ENCODE measurements around the gene PSMC3. TPM values are rescaled to one million over a fixed set of nuclear protein-coding genes. Genes with fewer than 3 reads are reported as not detected.

PSMC3 gene
- total RNA-seq, 2 experiments from 2014 or later, result 143 to 148 TPM

GRCh38 chr11:47409440-47410369, 16.5 kb downstream of the PSMC3 start:
- POLR2A ChIA-PET, result interaction anchor here (1.3 to 2.4 kb wide), 4 partner anchors 16 to 161 kb away, joined by 4 to 9 read pairs (median 6); partner anchors contain the start of genes ACP2 and PSMC3
- H3K27ac Mint-ChIP-seq, result peak overlapping the region; percentile 83

DNA sequence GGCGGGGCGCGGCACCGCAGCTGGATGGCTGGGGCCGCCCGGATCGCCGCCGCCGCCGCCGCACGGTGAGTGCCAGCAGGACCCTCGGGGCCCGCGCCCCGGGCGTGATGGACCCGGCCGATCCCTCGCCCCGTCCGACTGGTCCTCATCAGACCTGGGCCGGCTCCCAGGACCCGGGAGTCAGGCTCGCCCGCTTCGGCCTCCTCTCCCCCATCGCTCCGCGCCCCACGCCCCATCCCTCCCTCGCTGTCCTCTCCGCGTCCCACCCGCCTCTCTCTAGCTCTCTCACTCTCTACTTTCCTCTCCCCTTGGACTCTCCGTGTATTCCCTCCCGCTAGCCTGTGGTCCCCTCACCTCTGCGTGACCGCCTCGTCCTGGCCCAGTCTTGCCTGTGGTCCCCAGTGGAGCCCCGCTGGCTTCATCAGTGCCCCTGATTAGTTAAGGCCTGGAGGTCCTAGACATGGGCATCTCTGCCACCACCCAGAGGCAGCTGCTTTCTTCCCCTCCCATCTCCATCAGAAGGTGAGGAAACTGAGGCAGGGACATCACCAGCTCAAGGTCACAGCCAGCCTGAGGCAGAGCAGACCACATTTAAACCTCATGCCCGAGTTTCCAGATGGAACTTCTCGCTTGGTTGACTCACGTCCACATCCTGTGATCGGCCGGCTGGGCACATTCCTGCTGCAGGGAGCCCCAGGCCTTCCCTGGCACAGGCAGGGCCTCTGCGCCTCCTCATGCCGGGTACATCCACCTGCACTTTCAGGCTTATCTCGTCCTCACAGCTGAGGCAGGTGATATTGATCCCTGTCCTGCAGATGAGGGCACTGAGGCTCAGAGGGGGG, 17.4 kb downstream of the PSMC3 start:
- CTCF ChIA-PET, result interaction anchor here (0.9 to 7.0 kb wide), 8 partner anchors 15 to 445 kb away, joined by 3 to 121 read pairs (median 3); partner anchors contain the start of genes PSMC3 and PTPMT1
- Mint-ChIP-seq H3K9me3 (no peaks in the 10 kb centered on the region), H3K4me3 (peak overlapping the region; percentile 82), H3K4me1 (ENCODE audit: low read depth) (peaks cover 17% of the 10 kb centered on the region), H3K36me3 (no peaks in the 10 kb centered on the region), H3K27me3 (no peaks in the 10 kb centered on the region), H3K27ac (peak overlapping the region; percentile 83)
- DNase-seq, result peak; percentile 32
- intact Hi-C loops (cut with micrococcal nuclease), result loop anchor here (1.0 to 2.0 kb wide), 5 partner anchors 15 to 232 kb away; partner anchors contain the start of genes ARFGAP2 and PSMC3
- POLR2A ChIA-PET, result interaction anchor here (1.3 to 2.4 kb wide), 4 partner anchors 17 to 194 kb away, joined by 3 to 9 read pairs (median 6); partner anchors contain the start of genes ACP2, DDB2 and PSMC3

More at GRCh38 chr11:47409440-47410369, 16.5 kb downstream of the PSMC3 start:
- H3K4me1 Mint-ChIP-seq (ENCODE audit: low read depth), result peaks cover 17% of the 10 kb centered on the region
- intact Hi-C loops (cut with micrococcal nuclease), result loop anchor here (2.0 kb wide), 1 partner anchor 233 kb away; the partner anchor contains the start of gene ARFGAP2
- no peaks in the 10 kb centered on the region for H3K36me3 Mint-ChIP-seq
- CTCF ChIA-PET, result interaction anchor here (0.8 to 7.0 kb wide), 10 partner anchors 9 to 444 kb away, joined by 3 to 121 read pairs (median 3); partner anchors contain the start of genes CELF1, PSMC3 and PTPMT1
- H3K9me3 Mint-ChIP-seq, result no peaks in the 10 kb centered on the region
- no peak for DNase-seq
- H3K4me3 Mint-ChIP-seq, result peak overlapping the region; percentile 82
- no peaks in the 10 kb centered on the region for H3K27me3 Mint-ChIP-seq

- ChIA-PET POLR2A (interaction anchor here (0.5 to 2.4 kb wide), 4 partner anchors 18 to 193 kb away, joined by 3 to 9 read pairs (median 6); partner anchors contain the start of genes ACP2, DDB2 and PSMC3), CTCF (interaction anchor here (1.0 to 7.0 kb wide), 7 partner anchors 10 to 445 kb away, joined by 3 to 121 read pairs (median 3); partner anchors contain the start of gene PTPMT1)
- intact Hi-C loops (cut with micrococcal nuclease), result loop anchor here (1.0 to 2.0 kb wide), 5 partner anchors 14 to 231 kb away; partner anchors contain the start of genes ARFGAP2 and PSMC3
- Mint-ChIP-seq H3K9me3 (no peaks in the 10 kb centered on the region), H3K27ac (peak within 1 kb of the TSS; percentile 95), H3K27me3 (no peaks in the 10 kb centered on the region), H3K36me3 (no peaks in the 10 kb centered on the region), H3K4me1 (ENCODE audit: low read depth) (peaks cover 17% of the 10 kb centered on the region), H3K4me3 (peak within 1 kb of the TSS; percentile 86)
- peak; percentile 95 for DNase-seq
These were observed 18.3 kb downstream of the PSMC3 start, which contains the start of gene SLC39A13 for GRCh38 chr11:47407746-47408590. TSS of gene SLC39A13 (plus strand) at chr11:47408590. CDS start at chr11:47410095, 1,505 bp downstream.

DNA sequence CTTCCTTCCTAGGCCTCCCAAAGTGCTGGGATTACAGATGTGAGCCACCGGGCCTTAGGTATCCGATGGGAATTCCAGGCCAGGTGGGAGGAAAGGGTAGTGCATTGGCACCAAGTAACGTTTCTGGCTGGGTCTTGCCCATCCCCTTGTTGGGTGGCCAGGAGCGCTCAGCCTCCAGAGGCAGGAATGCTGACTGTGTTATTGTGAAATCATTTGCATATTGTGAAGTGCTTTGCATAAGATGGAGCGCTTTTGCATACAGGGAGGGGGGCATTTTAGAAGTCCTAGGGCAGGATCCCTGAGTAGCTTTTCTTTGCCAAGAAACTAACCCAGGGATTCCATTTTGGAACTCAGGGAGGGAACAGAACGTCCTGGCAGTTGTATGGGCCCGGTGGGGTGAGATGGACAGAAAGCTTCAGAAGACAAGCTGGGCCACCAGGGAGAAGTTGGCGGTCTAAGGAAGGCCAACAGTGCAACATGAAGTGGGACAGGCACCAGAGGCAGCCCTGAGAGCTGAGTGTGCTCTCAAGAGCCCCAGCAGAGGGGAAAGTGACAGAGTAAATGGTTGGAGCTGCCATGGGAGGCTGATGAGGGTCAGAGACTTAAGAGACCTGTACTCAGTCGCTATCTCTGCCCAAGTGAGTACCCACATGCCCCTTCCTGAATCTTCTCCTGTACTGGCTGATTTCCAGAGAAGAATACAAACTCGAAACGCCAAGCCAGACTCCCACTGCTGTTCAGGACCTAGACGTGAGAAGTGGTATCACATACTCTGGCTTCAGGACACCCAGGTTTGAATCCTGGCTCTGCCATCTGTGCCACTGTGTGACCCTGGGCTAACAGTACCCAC, 19.1 kb downstream of the PSMC3 start:
- CTCF ChIA-PET, result interaction anchor here (1.1 to 7.0 kb wide), 3 partner anchors 10 to 255 kb away, joined by 3 to 121 read pairs (median 3); no protein-coding TSS in a partner anchor
- Mint-ChIP-seq H3K4me3 (peak overlapping the region; percentile 86), H3K27me3 (no peaks in the 10 kb centered on the region), H3K27ac (peak overlapping the region; percentile 95), H3K36me3 (no peaks in the 10 kb centered on the region), H3K4me1 (ENCODE audit: low read depth) (peaks cover 17% of the 10 kb centered on the region), H3K9me3 (no peaks in the 10 kb centered on the region)
- POLR2A ChIA-PET, result interaction anchor here (0.5 kb wide), 1 partner anchor 88 kb away, joined by 4 read pairs; no protein-coding TSS in a partner anchor
- no peak for DNase-seq
- intact Hi-C loops (cut with micrococcal nuclease), result no loop called here

GRCh38 chr11:47403571-47403970, 22.7 kb downstream of the PSMC3 start:
- H3K4me3 Mint-ChIP-seq, result no peak overlapping the region
- ChIA-PET CTCF (interaction anchor here (1.5 to 6.6 kb wide), 2 partner anchors 9 to 30 kb away, joined by 8 to 43 read pairs; no protein-coding TSS in a partner anchor), POLR2A (no interaction called here)
- no peaks in the 10 kb centered on the region for H3K27me3 Mint-ChIP-seq
- H3K36me3 Mint-ChIP-seq, result no peaks in the 10 kb centered on the region
- no peak overlapping the region for H3K27ac Mint-ChIP-seq
- no peaks in the 10 kb centered on the region for H3K9me3 Mint-ChIP-seq
- intact Hi-C loops (cut with micrococcal nuclease), result no loop called here
- peaks cover 19% of the 10 kb centered on the region for H3K4me1 Mint-ChIP-seq (ENCODE audit: low read depth)
- DNase-seq, result no peak

DNA sequence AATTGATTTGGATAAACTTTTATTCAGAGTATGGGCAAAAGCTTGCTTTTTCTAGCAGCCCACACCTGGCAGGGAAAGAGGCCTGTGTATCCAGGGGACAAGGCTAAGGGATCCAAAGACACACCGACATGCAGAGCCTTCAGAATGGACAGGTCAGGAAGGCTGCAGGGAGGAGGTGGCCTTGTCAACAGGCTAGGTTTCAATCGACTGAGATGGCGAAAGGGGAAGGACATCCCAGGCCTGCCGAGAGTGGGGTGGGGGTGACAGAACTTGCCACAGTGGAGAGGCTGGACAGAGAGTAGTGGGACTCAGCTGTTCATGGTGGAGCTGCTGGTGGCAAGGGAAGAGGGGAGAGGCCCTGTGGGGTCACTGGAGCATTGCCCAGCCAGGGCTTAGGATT, 23.1 kb downstream of the PSMC3 start:
- no peak for DNase-seq
- ChIA-PET CTCF (interaction anchor here (1.5 to 6.6 kb wide), 2 partner anchors 9 to 30 kb away, joined by 8 to 43 read pairs; no protein-coding TSS in a partner anchor), POLR2A (no interaction called here)
- no peaks in the 10 kb centered on the region for H3K36me3 Mint-ChIP-seq
- no peak overlapping the region for H3K27ac Mint-ChIP-seq
- H3K4me3 Mint-ChIP-seq, result no peak overlapping the region
- no peaks in the 10 kb centered on the region for H3K9me3 Mint-ChIP-seq
- no peaks in the 10 kb centered on the region for H3K27me3 Mint-ChIP-seq
- intact Hi-C loops (cut with micrococcal nuclease), result no loop called here
- H3K4me1 Mint-ChIP-seq (ENCODE audit: low read depth), result peaks cover 19% of the 10 kb centered on the region

- H3K4me1 Mint-ChIP-seq (ENCODE audit: low read depth), result peaks cover 8% of the 10 kb centered on the region
- CTCF ChIA-PET, result interaction anchor here (0.7 to 6.6 kb wide), 3 partner anchors 10 to 223 kb away, joined by 3 to 43 read pairs (median 3); no protein-coding TSS in a partner anchor
- DNase-seq, result no peak
- no peaks in the 10 kb centered on the region for H3K9me3 Mint-ChIP-seq
- H3K36me3 Mint-ChIP-seq, result no peaks in the 10 kb centered on the region
- POLR2A ChIA-PET, result no interaction called here
- no peaks in the 10 kb centered on the region for H3K27me3 Mint-ChIP-seq
- peak overlapping the region; percentile 77 for H3K27ac Mint-ChIP-seq
- intact Hi-C loops (cut with micrococcal nuclease), result no loop called here
- H3K4me3 Mint-ChIP-seq, result peak overlapping the region; percentile 73
These were observed 25.4 kb downstream of the PSMC3 start for GRCh38 chr11:47400768-47401279.

DNA sequence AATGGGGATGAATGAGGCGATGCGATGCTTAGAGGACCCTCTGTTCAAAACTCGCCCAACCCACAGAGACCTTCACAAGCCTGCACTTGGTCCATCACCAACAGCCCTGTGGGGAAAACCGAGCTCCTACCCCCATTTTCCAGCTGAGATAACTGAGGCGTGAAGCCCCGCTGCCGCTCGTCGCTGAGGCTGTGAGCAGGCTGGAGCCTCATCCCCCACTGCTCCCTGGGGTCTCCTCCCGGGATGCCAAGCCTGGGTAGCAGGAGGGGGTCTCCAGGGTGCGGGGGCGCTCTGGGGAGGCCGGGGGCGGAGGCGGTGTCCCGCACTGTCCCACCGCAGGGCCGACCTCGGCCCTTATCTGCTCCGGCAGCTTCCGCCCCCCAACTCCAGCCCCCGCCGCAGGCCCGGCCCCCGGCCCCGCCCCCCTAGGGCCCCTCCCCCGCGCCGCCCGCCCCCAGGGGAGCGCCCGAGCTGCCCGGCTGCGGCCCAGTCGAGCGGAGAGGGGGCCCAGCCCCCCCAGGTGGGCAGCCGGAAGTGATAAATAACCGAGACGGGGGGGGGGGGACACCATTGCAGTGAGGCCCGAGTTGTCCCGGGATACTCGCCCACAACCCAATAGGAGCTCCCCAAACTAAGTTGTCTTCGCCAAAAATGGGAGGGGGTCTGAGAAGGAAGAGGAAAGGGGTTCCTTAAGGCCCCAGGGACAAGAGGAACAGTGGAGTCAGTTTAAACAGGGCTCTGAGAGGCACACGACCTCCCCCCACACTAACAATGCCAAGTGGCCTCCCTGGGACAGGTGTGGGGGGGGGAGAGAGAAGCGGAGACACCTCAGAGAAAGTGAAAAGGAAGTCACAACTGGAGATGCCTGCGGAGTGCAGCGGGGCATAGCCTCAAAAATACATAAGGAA, 26.1 kb downstream of the PSMC3 start:
- Mint-ChIP-seq H3K4me3 (peak overlapping the region; percentile 73), H3K9me3 (no peaks in the 10 kb centered on the region), H3K27me3 (no peaks in the 10 kb centered on the region), H3K36me3 (no peaks in the 10 kb centered on the region), H3K27ac (peak overlapping the region; percentile 77), H3K4me1 (ENCODE audit: low read depth) (peaks cover 13% of the 10 kb centered on the region)
- ChIA-PET POLR2A (interaction anchor here (0.9 to 1.5 kb wide), 2 partner anchors 9 to 27 kb away, joined by 4 read pairs; partner anchors contain the start of gene PSMC3), CTCF (interaction anchor here (0.7 to 6.6 kb wide), 5 partner anchors 10 to 315 kb away, joined by 3 to 43 read pairs (median 3); partner anchors contain the start of gene AGBL2)
- DNase-seq, result peak; percentile 51
- intact Hi-C loops (cut with micrococcal nuclease), result no loop called here

DNA sequence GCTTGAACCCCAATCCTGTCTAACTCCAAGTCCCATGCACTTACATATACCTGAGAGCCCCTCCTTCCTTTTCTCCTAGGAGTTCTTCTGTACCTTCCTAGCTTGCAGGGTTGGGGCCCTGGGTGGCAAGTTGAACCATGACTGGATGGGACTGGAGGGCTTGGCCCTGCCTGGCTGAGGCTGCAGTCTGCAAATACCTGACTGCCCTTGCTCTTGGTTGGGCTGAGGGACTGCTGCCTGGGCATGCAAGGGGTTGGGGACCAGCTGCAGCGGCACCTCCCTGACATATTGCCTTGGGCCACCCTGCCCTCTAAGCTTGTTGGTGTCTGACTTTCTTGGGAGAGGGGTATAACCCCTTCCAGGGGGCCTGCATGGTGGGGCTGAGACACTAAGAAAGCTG, 27.7 kb downstream of the PSMC3 start:
- Mint-ChIP-seq H3K4me1 (ENCODE audit: low read depth) (peaks cover 25% of the 10 kb centered on the region), H3K27ac (no peak overlapping the region), H3K27me3 (no peaks in the 10 kb centered on the region), H3K9me3 (no peaks in the 10 kb centered on the region), H3K36me3 (no peaks in the 10 kb centered on the region), H3K4me3 (no peak overlapping the region)
- DNase-seq, result no peak
- intact Hi-C loops (cut with micrococcal nuclease), result no loop called here
- POLR2A ChIA-PET, result no interaction called here
- CTCF ChIA-PET, result interaction anchor here (1.8 to 6.6 kb wide), 2 partner anchors 14 to 25 kb away, joined by 4 to 43 read pairs; no protein-coding TSS in a partner anchor
